GM12878 (cell line): Measurements from ENCODE around the gene LRRC56. TPM values are rescaled to one million over a fixed set of nuclear protein-coding genes. Genes with fewer than 3 reads are reported as not detected.

Experiments used
- ATAC-seq: fragments of 200-7000 bp; cut with Tn5 transposase; 3 replicates; pipeline ENCODE4 v1.9.1; 2020; ENCODE audit warnings: mild to moderate bottlenecking, moderate library complexity
- BruUV-seq: library from RNA; stranded (reverse); fragments of 400-500 nt; replicated peaks from 2 replicates; lab custom pipeline; 2021; lab: Mats Ljungman, UMichigan
- CTCF ChIA-PET: fragments of 300-600 bp; sonication (Branson Sonifier 250); formaldehyde crosslinking; extraction: SDS; loops from one replicate; lab custom pipeline; 2021; ENCODE audit warnings: inconsistent platforms; lab: Yijun Ruan, JAX
- POLR2A ChIA-PET: fragments of 350-600 bp; formaldehyde crosslinking; extraction: SDS; loops from one replicate; lab custom pipeline; 2021; ENCODE audit warnings: inconsistent platforms; lab: Charles Lee
- RAD21 ChIA-PET: fragments of 300-600 bp; sonication (Branson Sonifier 250); formaldehyde crosslinking; loops from one replicate; lab custom pipeline; 2023; ENCODE audit warnings: antibody characterized with exemption; ENCODE audit not compliant: unreplicated experiment; lab: Charles Lee
- SMC1A ChIA-PET: fragments of 300-600 bp; sonication (Branson Sonifier 250); formaldehyde crosslinking; loops from one replicate; lab custom pipeline; 2023; ENCODE audit not compliant: unreplicated experiment, uncharacterized antibody; lab: Charles Lee
- DNase-seq: peaks from one replicate; pipeline ENCODE4 v3.0.0-alpha.2; 2011; ENCODE audit warnings: low read depth, low spot score
- FAIRE-seq: peaks from 3 replicates; lab custom pipeline; 2011; peaks lifted over from hg19 to GRCh38; lab: Jason Lieb, UNC
- H2AFZ ChIP-seq: 2 replicates; pipeline ENCODE4 v1.6.0; 2011; ENCODE audit warnings: low read depth, low read length, control low read depth; ENCODE audit not compliant: control insufficient read depth
- H3K27ac ChIP-seq: 2 replicates; pipeline ENCODE4 v1.5.1; 2011; ENCODE audit warnings: control low read depth; ENCODE audit not compliant: control insufficient read depth, insufficient read depth
- H3K27me3 ChIP-seq, 2 experiments: replicated peaks in 1 of 2; 2 replicates each; pipeline versions ENCODE4 v1.6.0 to v1.6.1; 2011; ENCODE audit warnings: low read length in 1 of 2; ENCODE audit not compliant: control insufficient read depth in 2 of 2, insufficient read depth in 2 of 2
- H3K36me3 ChIP-seq, 2 experiments: 2 replicates each; pipeline ENCODE4 v1.5.1; 2011; ENCODE audit warnings: low read length in 1 of 2; ENCODE audit not compliant: control insufficient read depth in 2 of 2, insufficient read depth in 2 of 2
- H3K4me1 ChIP-seq: 2 replicates; pipeline ENCODE4 v1.6.1; 2011; ENCODE audit warnings: mild to moderate bottlenecking, low read length, moderate library complexity, mixed read lengths; ENCODE audit not compliant: control insufficient read depth, insufficient read depth
- H3K4me2 ChIP-seq: 2 replicates; pipeline ENCODE4 v1.6.0; 2011; ENCODE audit warnings: control low read depth; ENCODE audit not compliant: control insufficient read depth, insufficient read depth
- H3K4me3 ChIP-seq: fragments of 200-600 bp; sonication (generic); 2 replicates; pipeline ENCODE4 v1.5.1; 2016
- H3K79me2 ChIP-seq: 2 replicates; pipeline ENCODE4 v1.6.0; 2011; ENCODE audit warnings: low read length; ENCODE audit not compliant: control insufficient read depth, insufficient read depth
- H3K9ac ChIP-seq: 2 replicates; pipeline ENCODE4 v1.8.0; 2011; ENCODE audit warnings: low read length, control low read depth, mixed read lengths; ENCODE audit not compliant: control insufficient read depth, insufficient read depth
- H3K9me3 ChIP-seq: replicated peaks from 3 replicates; pipeline ENCODE4 v1.5.1; 2011; ENCODE audit warnings: mild to moderate bottlenecking, low read length; ENCODE audit not compliant: control insufficient read depth, insufficient read depth
- H4K20me1 ChIP-seq: 2 replicates; pipeline ENCODE4 v1.6.0; 2011; ENCODE audit not compliant: control insufficient read depth, insufficient read depth
- BCL3 ChIP-seq: IDR thresholded peaks from 2 replicates; pipeline ENCODE4 v1.6.1; 2011; ENCODE audit warnings: borderline replicate concordance, low read depth, mild to moderate bottlenecking, moderate library complexity, low read length; ENCODE audit not compliant: insufficient read depth, poor library complexity, severe bottlenecking
- BRCA1 ChIP-seq: IDR thresholded peaks from 2 replicates; pipeline ENCODE4 v1.6.1; 2011; ENCODE audit warnings: low read depth, low read length, improper control_type of control experiment
- CREM ChIP-seq: IDR thresholded peaks from 2 replicates; pipeline ENCODE4 v1.6.1; 2014; ENCODE audit warnings: antibody characterized with exemption, low read depth
- IKZF2 ChIP-seq, 2 experiments: fragments of 450-650 bp; IDR thresholded peaks; 2 replicates each; pipeline ENCODE4 v1.6.1; 2017; ENCODE audit warnings: mild to moderate bottlenecking in 2 of 2, moderate library complexity in 2 of 2
- JUNB ChIP-seq: IDR thresholded peaks from 2 replicates; pipeline ENCODE4 v1.6.1; 2016; ENCODE audit warnings: antibody characterized with exemption, mild to moderate bottlenecking
- NRF1 ChIP-seq: conservative IDR thresholded peaks from 2 replicates; pipeline ENCODE4 v1.6.1; 2011; ENCODE audit warnings: mild to moderate bottlenecking, low read depth, low read length, improper control_type of control experiment
- PKNOX1 ChIP-seq: fragments of 450-650 bp; IDR thresholded peaks from 2 replicates; pipeline ENCODE4 v1.6.1; 2016; ENCODE audit warnings: mild to moderate bottlenecking
- RUNX3 ChIP-seq: IDR thresholded peaks from 2 replicates; pipeline ENCODE4 v1.6.1; 2012; ENCODE audit warnings: low read length, inconsistent platforms
- SMARCA5 ChIP-seq: fragments of 450-650 bp; IDR thresholded peaks from 2 replicates; pipeline ENCODE4 v1.6.1; 2017; ENCODE audit warnings: mild to moderate bottlenecking
- STAT1 ChIP-seq: fragments of 450-650 bp; conservative IDR thresholded peaks from 2 replicates; pipeline ENCODE4 v1.6.1; 2014; ENCODE audit warnings: antibody characterized with exemption, mild to moderate bottlenecking
- WGBS: methylation state at CpG from one replicate; pipeline ENCODE4 v1.1.6; 2016; ENCODE audit warnings: low lambda C conversion rate; ENCODE audit not compliant: insufficient replicate concordance, insufficient coverage; ENCODE audit errors: missing lambda C conversion rate; 5-methylcytosine and 5-hydroxymethylcytosine counted together
- in situ Hi-C: fragments of 300-500 bp; cut with MboI; formaldehyde crosslinking; loops from 9 replicates; pipeline ENCODE4 v1.14.3; 2018; ENCODE audit warnings: mixed read lengths
- intact Hi-C: fragments of 100-400 bp; cut with micrococcal nuclease; formaldehyde crosslinking; loops from one replicate; pipeline ENCODE4 v1.14.2; 2022; ENCODE audit not compliant: unreplicated experiment
- polyA plus RNA-seq, 11 experiments: library from polyadenylated mRNA; depleted of rRNA in 4 of 11; unstranded in 6 of 11; stranded (reverse) in 5 of 11; fragments of >200 nt; fragmentation: Nextera tagmentation in 4 of 11; fragmentation: Illumina TruSeq in 1 of 11; extraction: Ambion mirVana in 4 of 11; extraction: Trizol in 1 of 11; gene quantifications; 1 replicate in 1 of 11; 2 replicates in 10 of 11; pipeline versions ENCODE4 v1.2.1 to v1.2.3, GENCODE V29; 2011 to 2016; ENCODE audit warnings: inconsistent platforms in 2 of 11, missing spikeins in 2 of 11, low read depth in 1 of 11
- total RNA-seq, 4 experiments: library from RNA; depleted of rRNA in 3 of 4; stranded (reverse); fragments of >200 nt in 3 of 4; fragmentation: Illumina TruSeq in 1 of 4; extraction: Trizol in 1 of 4; gene quantifications; 2 replicates each; pipeline versions ENCODE4 v1.2.1 to v1.2.3, GENCODE V29; 2013 to 2021
- TF ChIP-seq, protein P1 (sequence below), 3 experiments: IDR thresholded peaks in 2 of 3; conservative IDR thresholded peaks in 1 of 3; 2 replicates each; pipeline ENCODE4 v1.5.1; 2011; ENCODE audit warnings: low read depth in 3 of 3, low read length in 3 of 3, mild to moderate bottlenecking in 3 of 3, control low read depth in 2 of 3, moderate library complexity in 2 of 3, inconsistent platforms in 1 of 3, mixed read lengths in 1 of 3; ENCODE audit not compliant: control insufficient read depth in 2 of 3, insufficient read depth in 1 of 3; ENCODE audit errors: extremely low read depth in 1 of 3
- TF ChIP-seq, protein P2 (sequence below): IDR thresholded peaks from 2 replicates; pipeline ENCODE4 v1.6.1; 2011; ENCODE audit warnings: low read depth, low read length, improper control_type of control experiment, borderline replicate concordance

The LRRC56 gene
- total and polyA plus RNA-seq, 10 of the 15 experiments (the other 5 are each of a cell fraction or from before 2014, with no cell fraction given) = 0.02 to 1.9 (median 0.75) TPM; not detected in 1

GRCh38 chr11:567011-567628 lies 29.8 kb downstream of the LRRC56 start:
- CTCF ChIA-PET = interaction anchor here (2.3 kb wide), 1 partner anchor 155 kb away, joined by 8 read pairs; no protein-coding TSS in a partner anchor
- SMC1A ChIA-PET = no interaction called here
- Histone ChIP-seq H3K9me3 (no peaks in the 10 kb centered on the region), H4K20me1 (no peaks in the 10 kb centered on the region), H3K4me3 (peak overlapping the region; percentile 97), H3K9ac (peak overlapping the region; percentile 73), H3K4me1 (peaks cover 13% of the 10 kb centered on the region), H3K36me3 (peaks cover 0 to 4% of the 10 kb centered on the region in 2 experiments; a peak in 2 of 4 replicates), H3K27ac (peak overlapping the region; percentile 44), H2AFZ (no peak overlapping the region), H3K79me2 (peaks cover 27% of the 10 kb centered on the region), H3K4me2 (peak overlapping the region; percentile 86), H3K27me3 (no peaks in the 10 kb centered on the region)
- POLR2A ChIA-PET = no interaction called here
- ATAC-seq = no peak
- 93% methylated on average over 18 of the region's 18 CpGs for WGBS
- no peak for DNase-seq
- TSS peak; percentile 85 for BruUV-seq
- TF ChIP-seq BCL3 (no peak), PKNOX1 (no peak), JUNB (no peak), STAT1 (no peak), IKZF2 (IDR thresholded peaks at IDR 0.05) (no peak), NRF1 (no peak), SMARCA5 (no peak), CREM (no peak), BRCA1 (no peak), RUNX3 (no peak)
- TF ChIP-seq, protein P1, sequence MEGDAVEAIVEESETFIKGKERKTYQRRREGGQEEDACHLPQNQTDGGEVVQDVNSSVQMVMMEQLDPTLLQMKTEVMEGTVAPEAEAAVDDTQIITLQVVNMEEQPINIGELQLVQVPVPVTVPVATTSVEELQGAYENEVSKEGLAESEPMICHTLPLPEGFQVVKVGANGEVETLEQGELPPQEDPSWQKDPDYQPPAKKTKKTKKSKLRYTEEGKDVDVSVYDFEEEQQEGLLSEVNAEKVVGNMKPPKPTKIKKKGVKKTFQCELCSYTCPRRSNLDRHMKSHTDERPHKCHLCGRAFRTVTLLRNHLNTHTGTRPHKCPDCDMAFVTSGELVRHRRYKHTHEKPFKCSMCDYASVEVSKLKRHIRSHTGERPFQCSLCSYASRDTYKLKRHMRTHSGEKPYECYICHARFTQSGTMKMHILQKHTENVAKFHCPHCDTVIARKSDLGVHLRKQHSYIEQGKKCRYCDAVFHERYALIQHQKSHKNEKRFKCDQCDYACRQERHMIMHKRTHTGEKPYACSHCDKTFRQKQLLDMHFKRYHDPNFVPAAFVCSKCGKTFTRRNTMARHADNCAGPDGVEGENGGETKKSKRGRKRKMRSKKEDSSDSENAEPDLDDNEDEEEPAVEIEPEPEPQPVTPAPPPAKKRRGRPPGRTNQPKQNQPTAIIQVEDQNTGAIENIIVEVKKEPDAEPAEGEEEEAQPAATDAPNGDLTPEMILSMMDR (IDR thresholded peaks at IDR 0.05 in 2 of 3, conservative IDR thresholded peaks at IDR 0.05 in 1 of 3; ENCODE audit: control insufficient read depth in 2 of 3, extremely low read depth in 1 of 3, insufficient read depth in 1 of 3, low read depth in 3 of 3, low read length in 3 of 3) = no peak
- TF ChIP-seq, protein P2, sequence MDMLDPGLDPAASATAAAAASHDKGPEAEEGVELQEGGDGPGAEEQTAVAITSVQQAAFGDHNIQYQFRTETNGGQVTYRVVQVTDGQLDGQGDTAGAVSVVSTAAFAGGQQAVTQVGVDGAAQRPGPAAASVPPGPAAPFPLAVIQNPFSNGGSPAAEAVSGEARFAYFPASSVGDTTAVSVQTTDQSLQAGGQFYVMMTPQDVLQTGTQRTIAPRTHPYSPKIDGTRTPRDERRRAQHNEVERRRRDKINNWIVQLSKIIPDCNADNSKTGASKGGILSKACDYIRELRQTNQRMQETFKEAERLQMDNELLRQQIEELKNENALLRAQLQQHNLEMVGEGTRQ = no peak
- in situ Hi-C loops = no loop called here
- intact Hi-C loops = no loop called here
- no peak for FAIRE-seq
- RAD21 ChIA-PET = no interaction called here
